Measurements from ENCODE around the gene UBXN10. TPM values are rescaled to one million over a fixed set of nuclear protein-coding genes. Genes with fewer than 3 reads are reported as not detected.

UBXN10 gene
- total and polyA plus RNA-seq, 2 of the 4 experiments (the other 2 are of a cell fraction) = not detected

DNA sequence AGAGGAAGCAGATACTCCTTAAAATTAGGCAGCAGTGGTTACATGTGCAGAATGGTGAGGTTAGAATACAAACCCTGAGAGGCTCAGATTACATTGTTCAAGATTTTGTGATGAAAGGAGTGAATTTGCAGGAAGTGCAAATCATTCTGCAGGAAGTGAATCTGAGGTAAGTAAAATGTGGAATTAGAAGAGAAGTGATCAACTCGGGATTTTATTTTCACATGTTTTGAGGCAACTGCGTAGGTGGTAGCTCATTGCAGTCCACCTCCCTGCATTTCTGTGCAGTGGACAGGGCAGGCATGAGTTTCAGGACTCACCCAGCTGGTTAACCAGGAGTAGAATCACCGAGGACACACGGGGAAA lies 2.5 kb downstream of the UBXN10 start:
- no peak for ATAC-seq (ENCODE audit: low read depth)
- POLR2A ChIA-PET (ENCODE audit: unreplicated experiment) = no interaction called here
- dilution Hi-C loops (cut with HindIII; ENCODE audit: low sequenced_read_pairs, unreplicated experiment) = no loop called here

More for the DNA sequence above, 2.5 kb downstream of the UBXN10 start:
- H3K4me1 ChIP-seq (ENCODE audit: control insufficient read depth, insufficient read depth, low read length) = no peaks in the 10 kb centered on the region
- H2AFZ ChIP-seq (replicated peaks; ENCODE audit: low read length, poor library complexity) = no peak overlapping the region
- no peak overlapping the region for H3K56ac ChIP-seq (ENCODE audit: extremely low read depth, insufficient read depth, low read length)
- H2BK20ac ChIP-seq (ENCODE audit: low read depth, low read length) = no peak overlapping the region
- no peaks in the 10 kb centered on the region for H3K79me1 ChIP-seq (ENCODE audit: low read depth in 1 of 2, low read length in 2 of 2)
- no peak overlapping the region for H2BK120ac ChIP-seq (ENCODE audit: low read depth, low read length)
- no peak overlapping the region for H3K9ac ChIP-seq (ENCODE audit: low read depth, low read length)
- H2BK5ac ChIP-seq (ENCODE audit: low read depth, low read length, poor library complexity, severe bottlenecking) = no peak overlapping the region
- no peak overlapping the region for H4K91ac ChIP-seq (ENCODE audit: insufficient read depth, low read depth, low read length)
- H2AK5ac ChIP-seq (ENCODE audit: low read depth, low read length) = no peak overlapping the region
- no peak overlapping the region for H4K5ac ChIP-seq (ENCODE audit: low read depth, low read length)
- CTCF ChIA-PET = interaction anchor here (1.1 to 1.4 kb wide), 2 partner anchors 9 to 11 kb away, joined by 3 to 4 read pairs; no protein-coding TSS in a partner anchor
- no peak overlapping the region for H2AK9ac ChIP-seq (replicated peaks; ENCODE audit: low read depth, low read length, poor library complexity)
- H3K23ac ChIP-seq (ENCODE audit: low read depth, low read length) = no peak overlapping the region
- no peak overlapping the region for H3K18ac ChIP-seq (ENCODE audit: low read depth, low read length)
- no peak overlapping the region for H3K4me3 ChIP-seq (ENCODE audit: insufficient read depth, low read depth, low read length)
- H4K8ac ChIP-seq (ENCODE audit: low read depth in 2 of 2, low read length in 2 of 2) = no peak overlapping the region
- 56% methylated on average over 3 of the region's 4 CpGs; no CpG with 5 or more reads in 1 of the 2 experiments for WGBS, 2 experiments (ENCODE audit: extremely low coverage in 2 of 2, insufficient read length in 1 of 2)
- TF ChIP-seq RCOR1 (IDR thresholded peaks at IDR 0.05; ENCODE audit: insufficient replicate concordance, low read length) = no peak
- TF ChIP-seq NFE2L2 (IDR thresholded peaks at IDR 0.05; ENCODE audit: low read depth, low read length) = no peak
- TF ChIP-seq, protein P1, sequence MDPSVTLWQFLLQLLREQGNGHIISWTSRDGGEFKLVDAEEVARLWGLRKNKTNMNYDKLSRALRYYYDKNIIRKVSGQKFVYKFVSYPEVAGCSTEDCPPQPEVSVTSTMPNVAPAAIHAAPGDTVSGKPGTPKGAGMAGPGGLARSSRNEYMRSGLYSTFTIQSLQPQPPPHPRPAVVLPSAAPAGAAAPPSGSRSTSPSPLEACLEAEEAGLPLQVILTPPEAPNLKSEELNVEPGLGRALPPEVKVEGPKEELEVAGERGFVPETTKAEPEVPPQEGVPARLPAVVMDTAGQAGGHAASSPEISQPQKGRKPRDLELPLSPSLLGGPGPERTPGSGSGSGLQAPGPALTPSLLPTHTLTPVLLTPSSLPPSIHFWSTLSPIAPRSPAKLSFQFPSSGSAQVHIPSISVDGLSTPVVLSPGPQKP (IDR thresholded peaks at IDR 0.05; ENCODE audit: borderline replicate concordance, low read depth, low read length) = no peak
- no peak for TF ChIP-seq POLR2A (IDR thresholded peaks at IDR 0.05; ENCODE audit: low read depth, low read length)
- TF ChIP-seq MXI1 (IDR thresholded peaks at IDR 0.05; ENCODE audit: borderline replicate concordance, low read depth, low read length) = no peak
- no TSS peak for BruUV-seq (replicated peaks)
- H3K14ac ChIP-seq (replicated peaks; ENCODE audit: low read depth, low read length) = no peak overlapping the region
- H3K27me3 ChIP-seq (ENCODE audit: control insufficient read depth, insufficient read depth, low read length) = peaks cover 59% of the 10 kb centered on the region
- no peaks in the 10 kb centered on the region for H3K36me3 ChIP-seq (ENCODE audit: control insufficient read depth, insufficient read depth, low read length)
- H3K9me3 ChIP-seq (ENCODE audit: control insufficient read depth, insufficient read depth, low read length) = no peaks in the 10 kb centered on the region
- H3K4me2 ChIP-seq (ENCODE audit: low read depth, low read length) = no peak overlapping the region
- DNase-seq = no peak
- no peaks in the 10 kb centered on the region for H4K20me1 ChIP-seq (ENCODE audit: insufficient read depth, low read length)
- intact Hi-C loops (cut with micrococcal nuclease) = no loop called here
- H2BK15ac ChIP-seq (ENCODE audit: low read depth, low read length) = no peak overlapping the region
- in situ Hi-C loops (cut with MboI; ENCODE audit: low sequenced_read_pairs) = no loop called here
- no peak overlapping the region for H3K27ac ChIP-seq (ENCODE audit: insufficient read depth, low read length)
- H3K4ac ChIP-seq (ENCODE audit: low read depth, low read length) = no peak overlapping the region
- H3K9me1 ChIP-seq (ENCODE audit: insufficient read depth, low read length) = no peaks in the 10 kb centered on the region

Measured in IMR-90 (cell line).